GM18858 (cell line): Measurements from ENCODE around the gene KANK4.

Experiments
- ATAC-seq: cut with Tn5 transposase; IDR thresholded peaks from one replicate; pipeline ENCODE4 v1.9.1; 2021; ENCODE audit not compliant: unreplicated experiment

The KANK4 gene

GRCh38 chr1:62307895-62308492 lies 11.2 kb downstream of the KANK4 start:
- no peak for ATAC-seq

- no peak for ATAC-seq
Observed at GRCh38 chr1:62307446-62307845, 11.8 kb downstream of the KANK4 start.

GRCh38 chr1:62306065-62306464 lies 13.2 kb downstream of the KANK4 start:
- ATAC-seq, result no peak

- no peak for ATAC-seq
Observed at GRCh38 chr1:62304975-62305374, 14.3 kb downstream of the KANK4 start.

GRCh38 chr1:62304515-62304914 lies 14.7 kb downstream of the KANK4 start:
- no peak for ATAC-seq

- no peak for ATAC-seq
Observed at GRCh38 chr1:62301726-62302390, 17.4 kb downstream of the KANK4 start.

GRCh38 chr1:62299426-62300200 lies 19.6 kb downstream of the KANK4 start:
- no peak for ATAC-seq

GRCh38 chr1:62295921-62296491 lies 23.2 kb downstream of the KANK4 start:
- ATAC-seq, result peak; percentile 76

GRCh38 chr1:62294261-62294660 lies 25.0 kb downstream of the KANK4 start:
- no peak for ATAC-seq

GRCh38 chr1:62288662-62289061 lies 30.6 kb downstream of the KANK4 start:
- ATAC-seq, result no peak

GRCh38 chr1:62288224-62288623 lies 31.0 kb downstream of the KANK4 start:
- no peak for ATAC-seq

- no peak for ATAC-seq
Observed at GRCh38 chr1:62286786-62287224, 32.4 kb downstream of the KANK4 start.

GRCh38 chr1:62285984-62286785 lies 33.0 kb downstream of the KANK4 start:
- ATAC-seq, result no peak

GRCh38 chr1:62285440-62285839 lies 33.8 kb downstream of the KANK4 start:
- no peak for ATAC-seq

GRCh38 chr1:62283986-62284385 lies 35.2 kb downstream of the KANK4 start:
- no peak for ATAC-seq

- ATAC-seq, result no peak
Observed at GRCh38 chr1:62282909-62283755, 36.1 kb downstream of the KANK4 start.

- ATAC-seq, result no peak
Observed at GRCh38 chr1:62281922-62282555, 37.2 kb downstream of the KANK4 start.

GRCh38 chr1:62280960-62281465 lies 38.2 kb downstream of the KANK4 start:
- no peak for ATAC-seq

- ATAC-seq, result no peak
Observed at GRCh38 chr1:62280150-62280549, 39.1 kb downstream of the KANK4 start.
